Endothelial cell of umbilical vein (primary cell): Measurements from ENCODE around the gene NUP37. TPM values are rescaled to one million over a fixed set of nuclear protein-coding genes. Genes with fewer than 3 reads are reported as not detected.

Source experiments
- BruUV-seq: library from RNA; stranded (reverse); fragments of 400-500 nt; replicated peaks from 2 replicates; lab custom pipeline; 2021; lab: Mats Ljungman, UMichigan
- CTCF ChIA-PET: fragments of 300-600, 350-600 bp; sonication (Branson Sonifier 250); formaldehyde crosslinking; loops from one replicate; lab custom pipeline; 2021; ENCODE audit warnings: antibody characterized with exemption, inconsistent platforms; lab: Charles Lee
- POLR2A ChIA-PET: fragments of 300-600, 350-600 bp; sonication (Branson Sonifier 250); formaldehyde crosslinking; loops from one replicate; lab custom pipeline; 2021; ENCODE audit warnings: antibody characterized with exemption, inconsistent platforms; lab: Charles Lee
- DNase-seq: peaks from one replicate; pipeline ENCODE4 v3.0.0-alpha.2; 2011; ENCODE audit warnings: low read depth, low spot score
- FAIRE-seq: peaks from 2 replicates; lab custom pipeline; 2011; peaks lifted over from hg19 to GRCh38; lab: Jason Lieb, UNC
- H2AFZ ChIP-seq: 2 replicates; pipeline ENCODE4 v1.6.0; 2012; ENCODE audit warnings: low read depth, low read length, control low read depth, inconsistent platforms
- H3K27ac ChIP-seq: 2 replicates; pipeline ENCODE4 v1.5.1; 2011; ENCODE audit warnings: low read depth, mild to moderate bottlenecking, control low read depth, low read length, moderate library complexity; ENCODE audit not compliant: insufficient read depth
- H3K27me3 ChIP-seq, 2 experiments: 2 replicates each; pipeline versions ENCODE4 v1.6.0 to v1.6.1; 2011; ENCODE audit warnings: low read length in 2 of 2, mixed read lengths in 1 of 2; ENCODE audit not compliant: control insufficient read depth in 2 of 2, insufficient read depth in 2 of 2
- H3K36me3 ChIP-seq, 2 experiments: 2 replicates in 1 of 2; 3 replicates in 1 of 2; pipeline ENCODE4 v1.5.1; 2011; ENCODE audit warnings: low read length in 2 of 2, mild to moderate bottlenecking in 1 of 2, moderate library complexity in 1 of 2; ENCODE audit not compliant: control insufficient read depth in 2 of 2, insufficient read depth in 2 of 2; ENCODE audit errors: extremely low read depth in 1 of 2
- H3K4me1 ChIP-seq: 3 replicates; pipeline ENCODE4 v1.5.1; 2011; ENCODE audit warnings: mild to moderate bottlenecking, low read length; ENCODE audit not compliant: control insufficient read depth, insufficient read depth; ENCODE audit errors: extremely low read depth
- H3K4me2 ChIP-seq: 2 replicates; pipeline ENCODE4 v1.6.1; 2011; ENCODE audit warnings: low read length, control low read depth, mixed read lengths; ENCODE audit not compliant: insufficient read depth
- H3K4me3 ChIP-seq, 3 experiments: fragments of 200-600 bp in 1 of 3; sonication (generic), shearing (Covaris generic) in 1 of 3; replicated peaks in 1 of 3; 2 replicates each; pipeline ENCODE4 v1.5.1; 2011 to 2016; ENCODE audit warnings: control low read depth in 3 of 3, low read length in 3 of 3, mild to moderate bottlenecking in 2 of 3, inconsistent platforms in 1 of 3, low read depth in 1 of 3, moderate library complexity in 1 of 3; ENCODE audit not compliant: insufficient read depth in 1 of 3
- H3K79me2 ChIP-seq: 2 replicates; pipeline ENCODE4 v1.6.0; 2012; ENCODE audit warnings: low read length, inconsistent platforms; ENCODE audit not compliant: control insufficient read depth, insufficient read depth
- H3K9ac ChIP-seq: replicated peaks from 2 replicates; pipeline ENCODE3; 2011; ENCODE audit warnings: low read length, control low read depth; ENCODE audit not compliant: insufficient read depth; ENCODE audit errors: extremely low read depth
- H3K9me1 ChIP-seq: replicated peaks from 3 replicates; pipeline ENCODE4 v1.6.0; 2011; ENCODE audit warnings: mild to moderate bottlenecking, low read length; ENCODE audit not compliant: control insufficient read depth, insufficient read depth; ENCODE audit errors: extremely low read depth
- H3K9me3 ChIP-seq: replicated peaks from 2 replicates; pipeline ENCODE4 v1.5.1; 2012; ENCODE audit warnings: low read length, inconsistent platforms; ENCODE audit not compliant: control insufficient read depth, insufficient read depth
- H4K20me1 ChIP-seq: replicated peaks from 2 replicates; pipeline ENCODE3; 2011; ENCODE audit warnings: mild to moderate bottlenecking, low read length; ENCODE audit not compliant: control insufficient read depth, insufficient read depth; ENCODE audit errors: extremely low read depth
- EZH2 ChIP-seq: IDR thresholded peaks from 2 replicates; pipeline ENCODE4 v1.6.1; 2012; ENCODE audit warnings: borderline replicate concordance, low read depth, mild to moderate bottlenecking, moderate library complexity, low read length, inconsistent platforms; ENCODE audit not compliant: severe bottlenecking
- GATA2 ChIP-seq: IDR thresholded peaks from 2 replicates; pipeline ENCODE4 v1.7.0; 2011; ENCODE audit warnings: low read depth, mild to moderate bottlenecking, moderate library complexity, mixed read lengths, low read length; ENCODE audit not compliant: insufficient read length, insufficient read depth
- JUN ChIP-seq: IDR thresholded peaks from 2 replicates; pipeline ENCODE4 v1.6.1; 2011; ENCODE audit warnings: borderline replicate concordance, low read depth; ENCODE audit not compliant: insufficient read length, insufficient read depth
- MAX ChIP-seq: IDR thresholded peaks from 2 replicates; pipeline ENCODE4 v1.6.1; 2011; ENCODE audit not compliant: insufficient read depth, insufficient read length
- MYC ChIP-seq: IDR thresholded peaks from one replicate; pipeline ENCODE4 v1.6.1; 2011; ENCODE audit warnings: mild to moderate bottlenecking, low read depth, low read length
- POLR2AphosphoS5 ChIP-seq: IDR thresholded peaks from 2 replicates; pipeline ENCODE4 v1.6.1; 2012; ENCODE audit warnings: low read depth, mild to moderate bottlenecking, control low read depth, low read length, moderate library complexity; ENCODE audit not compliant: insufficient read depth
- dilution Hi-C: fragments of 300-500 bp; cut with MboI; formaldehyde crosslinking; loops from one replicate; pipeline ENCODE4 v1.15.0; 2019; ENCODE audit warnings: low sequenced_read_pairs; ENCODE audit not compliant: extremely low pct_ligation_motif_present
- intact Hi-C: fragments of 100-400 bp; cut with micrococcal nuclease; formaldehyde crosslinking; loops from one replicate; pipeline ENCODE4 v1.10.0; 2022
- polyA plus RNA-seq, 4 experiments: library from polyadenylated mRNA; depleted of rRNA in 3 of 4; stranded (reverse) in 3 of 4; unstranded in 1 of 4; fragments of >200 nt; gene quantifications; 2 replicates each; pipeline versions ENCODE4 v1.2.1 to v1.2.3, GENCODE V29; 2011 to 2012; ENCODE audit warnings: missing spikeins in 1 of 4
- total RNA-seq: library from RNA; stranded (reverse); gene quantifications from 2 replicates; pipeline ENCODE4 v1.2.3, GENCODE V29; 2021

The NUP37 gene
- total and polyA plus RNA-seq, 2 donors (not counting 3 experiments of a cell fraction or from before 2014, with no cell fraction given): 25.0 to 46.8 TPM

DNA sequence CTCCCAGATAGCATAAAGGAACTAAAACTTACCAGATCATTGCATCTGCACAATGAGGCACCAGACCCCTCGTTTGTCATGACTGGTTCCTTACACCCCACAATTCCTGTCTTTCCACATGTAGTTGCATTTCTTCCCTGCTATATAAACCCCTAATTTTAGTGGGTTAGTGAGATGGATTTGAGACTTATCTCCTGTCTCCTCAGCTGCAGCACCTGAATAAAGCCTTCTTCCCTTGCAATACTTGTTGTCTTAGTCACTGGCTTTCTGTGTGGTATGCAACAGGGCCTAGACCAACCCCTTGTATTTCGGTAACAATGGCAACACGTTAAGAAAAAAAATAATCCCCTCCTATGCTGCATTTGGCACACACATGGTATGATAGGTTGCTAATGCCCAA lies 13.0 kb downstream of the NUP37 start:
- Histone ChIP-seq H3K36me3 (peaks cover 9 to 12% of the 10 kb centered on the region in 2 experiments), H2AFZ (no peak overlapping the region), H3K9ac (no peak overlapping the region), H3K79me2 (no peaks in the 10 kb centered on the region), H3K27me3 (no peaks in the 10 kb centered on the region), H4K20me1 (no peaks in the 10 kb centered on the region), H3K27ac (no peak overlapping the region), H3K4me3 (no peak overlapping the region), H3K4me1 (no peaks in the 10 kb centered on the region), H3K9me3 (peaks cover 2% of the 10 kb centered on the region), H3K9me1 (no peaks in the 10 kb centered on the region), H3K4me2 (no peak overlapping the region)
- CTCF ChIA-PET: no interaction called here
- intact Hi-C loops: no loop called here
- dilution Hi-C loops: no loop called here
- POLR2A ChIA-PET: no interaction called here
- BruUV-seq: no TSS peak
- TF ChIP-seq EZH2 (no peak), JUN (no peak)
- DNase-seq: no peak
- no peak for FAIRE-seq

DNA sequence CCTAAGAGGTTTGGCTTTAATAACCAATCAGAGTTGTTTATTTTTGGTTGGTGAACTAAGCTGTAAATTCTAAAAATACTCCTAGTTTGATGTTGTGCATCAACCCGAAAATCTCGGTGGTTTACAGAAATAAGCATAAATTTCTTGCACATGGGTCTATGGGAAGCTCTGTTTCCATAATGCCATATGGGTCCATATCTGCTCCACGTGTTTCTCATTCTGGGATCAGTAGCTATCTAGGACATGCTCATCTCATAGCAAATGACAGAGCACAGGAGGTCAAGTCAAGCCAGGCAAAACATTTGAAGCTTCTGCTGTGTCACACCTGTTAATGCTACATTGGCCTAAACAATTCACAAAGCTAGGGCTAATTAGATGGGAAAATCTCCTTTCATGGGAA lies 23.1 kb downstream of the NUP37 start:
- dilution Hi-C loops: no loop called here
- Histone ChIP-seq H3K79me2 (no peaks in the 10 kb centered on the region), H3K9me3 (no peaks in the 10 kb centered on the region), H3K27me3 (no peaks in the 10 kb centered on the region), H3K4me3 (no peak overlapping the region), H3K9me1 (no peaks in the 10 kb centered on the region), H3K4me2 (no peak overlapping the region), H4K20me1 (no peaks in the 10 kb centered on the region), H3K27ac (no peak overlapping the region), H2AFZ (no peak overlapping the region), H3K4me1 (no peaks in the 10 kb centered on the region), H3K9ac (no peak overlapping the region), H3K36me3 (peaks cover 2% of the 10 kb centered on the region in 2 experiments)
- DNase-seq (no peak), FAIRE-seq (no peak)
- no peak for TF ChIP-seq MYC
- TF ChIP-seq MAX: no peak
- no peak for TF ChIP-seq POLR2AphosphoS5
- no peak for TF ChIP-seq EZH2
- TF ChIP-seq GATA2: no peak
- ChIA-PET CTCF (interaction anchor here (0.5 to 4.7 kb wide), 7 partner anchors 11 to 1451 kb away, joined by 4 to 100 read pairs (median 5); no protein-coding TSS in a partner anchor), POLR2A (no interaction called here)
- BruUV-seq: no TSS peak
- intact Hi-C loops: no loop called here
